GM10847 (cell line): ENCODE data around the gene AGPAT4.

Source experiments
- POLR2A ChIP-seq: IDR thresholded peaks from 2 replicates; pipeline ENCODE4 v1.6.1; 2011; ENCODE audit not compliant: insufficient read length; ENCODE audit errors: extremely low read depth

The AGPAT4 gene

GRCh38 chr6:161239001-161239400 lies 34.9 kb downstream of the AGPAT4 start:
- no peak for TF ChIP-seq POLR2A

- TF ChIP-seq POLR2A: no peak
Measured at GRCh38 chr6:161238500-161238899, 35.4 kb downstream of the AGPAT4 start.

- no peak for TF ChIP-seq POLR2A
Measured at GRCh38 chr6:161238081-161238480, 35.8 kb downstream of the AGPAT4 start.

- no peak for TF ChIP-seq POLR2A
Measured at GRCh38 chr6:161237176-161237575, 36.7 kb downstream of the AGPAT4 start.

- TF ChIP-seq POLR2A: no peak
Measured at GRCh38 chr6:161235776-161236633, 37.9 kb downstream of the AGPAT4 start.

- no peak for TF ChIP-seq POLR2A
Measured at GRCh38 chr6:161233986-161234661, 39.7 kb downstream of the AGPAT4 start.

GRCh38 chr6:161232467-161232866 lies 41.4 kb downstream of the AGPAT4 start:
- TF ChIP-seq POLR2A: no peak

- no peak for TF ChIP-seq POLR2A
Measured at GRCh38 chr6:161232010-161232409, 41.9 kb downstream of the AGPAT4 start.

GRCh38 chr6:161230339-161230738 lies 43.5 kb downstream of the AGPAT4 start:
- no peak for TF ChIP-seq POLR2A

- TF ChIP-seq POLR2A: no peak
Measured at GRCh38 chr6:161228921-161229591, 44.8 kb downstream of the AGPAT4 start.

GRCh38 chr6:161228096-161228495 lies 45.8 kb downstream of the AGPAT4 start:
- no peak for TF ChIP-seq POLR2A

- TF ChIP-seq POLR2A: no peak
Measured at GRCh38 chr6:161227004-161227960, 46.6 kb downstream of the AGPAT4 start.

- no peak for TF ChIP-seq POLR2A
Measured at GRCh38 chr6:161226009-161226964, 47.6 kb downstream of the AGPAT4 start.

- TF ChIP-seq POLR2A: no peak
Measured at GRCh38 chr6:161225681-161226008, 48.2 kb downstream of the AGPAT4 start.
